HG02571 (cell line): ENCODE results near the gene MN1.

Experiments
- ATAC-seq: cut with Tn5 transposase; IDR thresholded peaks from one replicate; pipeline ENCODE4 v1.9.1; 2021; ENCODE audit warnings: mild to moderate bottlenecking, moderate library complexity; ENCODE audit not compliant: unreplicated experiment

Gene MN1

DNA sequence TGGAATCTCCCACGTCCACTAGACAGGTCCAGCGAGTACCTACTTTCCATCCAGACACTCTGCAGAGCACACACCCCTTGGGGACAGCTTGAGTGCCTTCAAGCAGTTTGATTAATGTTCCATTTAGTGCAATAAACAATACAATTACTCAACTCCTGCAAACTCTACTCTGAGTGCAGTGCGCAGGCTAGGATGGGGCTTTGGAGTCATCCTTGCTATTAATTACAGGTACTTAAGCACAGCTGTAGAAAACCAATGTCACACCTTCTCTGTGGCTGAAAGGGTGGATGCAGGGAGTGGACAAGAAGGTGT is 82.6 kb downstream of the MN1 start:
- ATAC-seq, result no peak

DNA sequence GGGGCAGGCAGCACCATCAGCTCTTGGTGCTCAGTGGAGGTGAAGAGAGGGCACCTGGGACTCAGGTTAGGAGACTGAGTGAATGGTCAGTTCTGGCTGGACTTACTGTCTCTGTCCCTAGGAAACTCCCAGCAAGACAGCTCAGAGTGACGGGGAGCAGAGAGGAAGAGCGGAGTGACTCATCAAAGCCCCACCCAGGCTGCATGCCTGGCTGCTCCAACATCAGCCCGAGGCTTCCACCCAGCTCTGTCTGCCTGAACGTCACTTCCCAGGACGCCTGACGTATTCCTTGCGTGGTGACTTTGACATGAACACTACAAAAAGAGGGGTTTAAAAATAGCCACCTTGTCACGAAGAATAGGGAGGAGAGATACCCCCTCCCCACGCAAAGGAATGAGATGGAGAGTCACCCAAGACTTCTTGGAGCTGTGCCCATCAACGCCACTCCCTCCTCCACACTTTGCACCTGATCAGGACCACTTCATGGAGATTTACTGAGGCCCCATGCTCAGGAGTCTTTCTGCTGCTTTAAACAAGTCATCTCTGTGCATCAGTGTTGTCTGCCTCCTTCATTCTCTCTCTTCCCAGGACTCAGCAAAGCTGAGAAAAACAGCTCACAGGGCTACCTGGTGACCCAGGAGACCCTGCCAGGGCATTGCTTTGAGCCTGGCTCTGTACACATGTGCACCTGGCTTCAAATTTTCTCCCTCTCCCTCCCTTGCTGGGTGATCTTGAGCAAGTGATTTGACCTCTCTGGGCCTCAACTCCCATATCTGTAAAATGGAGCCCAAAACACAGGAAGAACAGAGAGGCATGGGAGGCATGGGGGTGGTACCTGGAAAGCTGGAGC is 83.1 kb downstream of the MN1 start:
- no peak for ATAC-seq

DNA sequence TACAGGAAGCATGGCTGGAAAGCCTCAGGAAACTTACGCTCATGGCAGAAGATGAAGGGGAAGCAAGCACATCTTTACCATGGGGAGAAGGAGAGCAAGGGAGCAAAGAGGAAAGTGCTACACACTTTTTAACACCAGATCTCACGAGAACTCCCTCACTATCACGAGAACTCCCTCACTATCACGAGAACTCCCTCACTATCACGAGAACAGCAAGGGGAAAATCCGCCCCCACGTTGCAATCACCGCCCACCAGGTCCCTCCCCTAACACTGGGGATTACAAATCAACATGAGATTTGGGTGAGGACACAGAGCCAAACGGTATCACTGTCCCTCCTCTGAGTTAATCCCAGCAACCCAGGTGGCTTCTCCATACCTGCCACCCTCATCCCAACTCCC is 84.5 kb downstream of the MN1 start:
- ATAC-seq, result no peak

DNA sequence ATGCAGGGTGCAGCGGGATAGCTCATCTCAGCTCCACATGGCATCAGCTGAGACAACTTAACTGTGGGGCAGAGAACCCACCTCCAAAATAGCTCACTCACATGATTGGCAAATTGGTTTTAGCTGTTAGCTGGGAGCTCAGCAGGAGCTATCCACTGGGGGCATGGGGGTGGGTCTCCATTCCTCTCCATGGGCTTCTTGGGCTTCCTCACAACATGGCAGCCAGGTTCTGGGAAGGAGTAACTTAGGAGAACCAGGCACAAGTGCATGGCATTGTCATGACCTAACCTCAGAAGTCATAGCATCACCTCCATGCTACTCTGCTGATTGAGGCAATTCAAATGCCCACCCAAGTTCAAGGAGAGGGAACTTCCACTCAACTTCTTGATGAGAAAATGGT is 85.5 kb downstream of the MN1 start:
- ATAC-seq, result no peak

DNA sequence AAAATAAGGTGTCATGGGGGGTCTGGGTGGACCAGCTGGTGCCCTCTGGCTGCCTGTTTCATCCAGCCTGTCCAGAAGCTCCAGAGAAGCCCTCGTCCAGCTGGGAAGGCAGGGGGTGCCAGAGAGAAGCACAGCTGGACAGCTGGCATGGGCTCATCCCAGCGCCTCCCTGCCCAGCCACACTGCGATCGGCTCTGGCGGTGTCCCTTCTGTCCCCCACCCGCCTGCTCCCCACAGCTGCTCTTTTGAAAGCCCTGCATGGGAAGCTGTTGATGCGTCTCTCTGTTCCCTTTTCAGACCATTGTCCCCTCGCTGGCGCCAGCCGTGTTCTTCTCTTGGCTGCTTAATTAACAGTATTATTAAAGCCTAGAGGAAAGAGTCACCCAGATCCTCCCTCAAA is 86.5 kb downstream of the MN1 start:
- ATAC-seq, result no peak

DNA sequence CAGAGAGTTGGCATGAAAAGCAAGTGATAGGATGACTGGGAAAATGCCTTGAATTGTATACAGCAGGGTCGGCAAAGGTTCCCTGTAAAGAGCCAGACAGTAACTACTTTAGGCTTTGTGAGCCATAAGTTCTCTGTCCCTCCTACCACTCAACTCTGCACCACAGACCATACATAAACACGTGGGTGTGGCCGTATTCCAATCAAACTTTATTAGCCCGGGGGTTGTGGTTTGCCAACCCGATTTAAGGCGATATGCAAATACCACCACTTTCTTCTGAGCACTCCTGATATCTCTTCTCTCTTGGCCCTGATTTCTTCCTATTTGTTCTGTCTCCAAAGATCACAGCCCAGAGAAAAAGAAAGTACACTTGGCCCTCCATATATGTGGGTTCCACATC is 87.5 kb downstream of the MN1 start:
- ATAC-seq, result no peak

DNA sequence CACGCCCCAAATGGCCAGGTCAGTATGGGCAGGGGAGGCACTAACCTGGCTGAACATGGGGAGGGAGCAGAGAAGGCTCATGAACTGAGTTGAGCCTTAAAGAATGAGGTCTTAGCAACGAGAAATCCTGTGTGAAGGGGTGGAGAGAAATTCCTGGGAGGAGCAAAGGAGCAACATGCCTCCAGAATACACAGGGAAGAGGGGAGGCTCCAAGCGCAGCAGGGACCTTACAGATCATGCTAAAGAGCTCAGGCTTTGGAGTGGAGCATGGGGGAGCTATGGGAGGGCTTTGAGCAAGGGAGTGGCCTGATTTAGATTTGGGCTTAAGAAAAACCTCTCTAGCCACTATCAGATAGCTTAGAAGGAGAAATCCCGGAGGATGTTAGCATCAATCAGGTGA is 88.1 kb downstream of the MN1 start:
- no peak for ATAC-seq

DNA sequence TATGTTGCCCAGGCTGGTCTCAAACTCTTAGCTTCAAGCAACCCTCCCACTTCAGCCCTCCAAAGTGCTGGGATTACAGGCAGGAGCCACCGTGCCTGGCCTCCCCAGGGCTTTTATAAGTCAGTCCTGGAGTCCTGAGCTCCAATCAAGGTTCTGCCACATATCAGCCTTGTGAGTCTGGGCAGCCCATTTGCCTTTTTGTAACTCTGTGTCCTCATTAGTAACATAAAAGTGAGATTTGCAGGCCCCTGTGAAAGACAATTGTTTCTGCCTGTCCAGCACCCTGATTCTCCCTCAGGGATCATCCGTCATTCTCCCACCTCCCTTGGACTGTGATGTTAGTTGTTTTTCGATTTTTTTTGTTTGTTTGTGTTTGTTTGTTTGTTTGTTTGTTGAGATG is 89.8 kb downstream of the MN1 start:
- ATAC-seq, result no peak

DNA sequence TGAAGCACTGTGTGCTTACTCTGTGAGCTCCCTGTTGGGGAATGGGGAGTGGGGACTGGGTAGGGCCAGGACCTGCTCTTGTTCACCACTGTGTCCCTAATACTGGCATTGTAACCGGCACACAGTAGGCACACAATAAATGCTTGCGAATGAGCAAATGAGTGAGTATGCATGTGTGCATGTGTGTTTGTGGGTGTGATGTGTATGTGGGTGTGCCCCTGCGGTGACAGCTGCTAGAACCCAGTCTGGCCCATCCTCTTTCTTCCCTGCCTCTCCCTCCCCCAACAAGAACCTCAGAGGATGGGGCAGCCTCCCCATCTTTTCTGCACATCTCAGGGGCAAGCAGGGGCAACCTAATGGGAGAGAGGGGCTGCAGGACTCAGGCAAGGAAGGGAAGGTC is 90.5 kb downstream of the MN1 start:
- no peak for ATAC-seq

DNA sequence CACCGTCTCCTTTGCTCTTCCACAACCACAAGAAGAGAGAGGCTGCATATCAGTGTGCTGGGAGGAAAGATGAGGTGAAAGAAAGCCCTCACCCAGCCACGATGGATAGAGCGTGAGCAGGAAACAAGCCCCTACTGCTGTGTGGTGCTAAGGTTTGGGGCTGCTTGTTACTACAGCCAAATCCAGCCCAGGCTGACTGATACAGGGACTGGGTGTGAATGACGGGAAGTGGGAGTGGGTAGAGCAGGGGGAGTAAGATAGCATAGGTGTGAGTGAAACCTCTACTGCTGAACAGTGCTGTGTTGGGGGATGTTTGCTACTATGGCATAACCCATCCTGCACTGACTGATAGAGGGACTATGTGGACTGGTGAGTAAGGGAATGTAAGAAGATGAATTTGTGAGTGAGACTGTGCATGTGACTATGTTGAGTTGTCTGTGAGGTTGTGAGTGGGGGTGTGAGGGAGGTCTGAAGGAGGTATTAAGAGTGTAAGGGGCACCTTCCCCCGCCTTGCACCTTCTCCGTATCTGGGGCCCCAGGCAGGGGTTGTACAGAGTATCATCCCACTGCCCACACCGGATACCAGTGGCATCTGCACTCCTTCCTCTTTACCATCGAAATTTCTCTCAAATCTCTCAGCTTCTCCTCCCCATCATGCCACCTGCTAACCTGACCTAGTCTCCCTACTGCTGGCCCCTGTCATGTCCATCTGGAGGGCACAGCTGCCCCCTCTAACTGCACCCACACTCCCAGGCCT is 91.5 kb downstream of the MN1 start:
- no peak for ATAC-seq

DNA sequence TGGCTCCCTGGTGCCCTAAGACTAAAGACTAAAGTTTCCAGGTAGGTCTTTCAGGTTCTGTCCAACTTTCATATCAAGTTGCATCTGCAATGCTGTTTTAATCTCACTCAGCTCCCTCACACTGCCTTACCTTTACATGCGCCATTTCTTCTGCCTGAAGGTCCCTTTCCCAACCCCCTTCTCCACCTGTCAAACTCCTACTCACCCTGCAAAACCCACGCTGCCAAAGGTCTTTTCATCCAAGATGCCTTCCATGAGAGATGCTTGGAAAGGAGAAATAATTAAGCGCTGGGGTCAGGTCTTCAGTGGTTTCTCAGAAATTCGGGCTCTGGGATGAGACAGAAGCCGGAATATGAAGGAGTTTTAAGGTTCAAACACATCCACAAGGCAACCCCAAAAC is 95.1 kb downstream of the MN1 start:
- ATAC-seq, result no peak

DNA sequence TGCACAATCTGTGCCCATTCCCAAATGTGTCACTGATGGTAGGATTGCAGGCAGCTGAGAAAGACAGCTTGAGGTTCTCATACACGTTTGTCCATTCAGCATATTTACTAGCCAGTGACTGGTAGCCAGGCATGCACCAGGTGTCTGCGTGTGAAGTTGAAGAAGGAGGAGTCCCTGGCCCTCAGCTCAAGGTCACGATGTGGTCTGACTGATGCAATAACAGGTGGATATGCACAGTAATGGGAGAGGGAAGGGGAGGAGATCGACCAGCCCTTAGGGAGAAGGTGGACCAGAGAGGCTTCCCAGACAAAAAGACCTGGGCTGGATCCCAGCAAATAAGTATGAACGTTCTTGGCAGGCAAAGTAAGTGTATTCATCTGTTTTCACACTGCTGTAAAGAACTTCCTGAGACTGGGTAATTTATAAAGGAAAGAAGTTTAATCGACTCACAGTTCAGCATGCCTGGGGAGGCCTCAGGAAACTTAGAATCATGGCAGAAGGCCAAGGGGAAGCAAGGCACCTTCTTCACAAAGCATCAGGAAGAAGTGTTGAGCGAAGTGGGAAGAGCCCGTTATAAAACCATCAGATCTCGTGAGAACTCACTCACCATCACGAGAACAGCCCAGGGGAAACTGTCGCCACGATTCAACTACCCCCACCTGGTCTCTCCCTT is 96.0 kb downstream of the MN1 start:
- no peak for ATAC-seq

DNA sequence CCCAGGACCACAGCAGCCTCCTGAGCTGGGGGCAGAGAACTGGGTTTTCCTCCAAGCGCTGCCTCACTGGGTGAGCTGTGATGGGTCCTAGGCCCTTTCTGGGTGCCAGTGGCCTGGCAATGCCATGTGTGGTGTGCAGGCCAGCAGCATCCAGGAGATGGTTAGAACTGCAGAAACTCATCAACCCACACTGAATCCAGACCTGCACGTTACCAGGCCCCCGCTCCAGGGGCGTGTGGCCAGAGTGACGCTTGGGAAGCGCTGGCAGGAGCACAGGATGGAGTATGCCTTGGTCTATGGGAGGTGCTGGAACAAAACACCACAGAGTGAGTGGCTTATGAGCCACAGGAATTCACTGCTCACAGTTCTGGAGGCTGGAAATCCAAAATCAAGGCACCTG is 97.0 kb downstream of the MN1 start:
- ATAC-seq, result no peak

DNA sequence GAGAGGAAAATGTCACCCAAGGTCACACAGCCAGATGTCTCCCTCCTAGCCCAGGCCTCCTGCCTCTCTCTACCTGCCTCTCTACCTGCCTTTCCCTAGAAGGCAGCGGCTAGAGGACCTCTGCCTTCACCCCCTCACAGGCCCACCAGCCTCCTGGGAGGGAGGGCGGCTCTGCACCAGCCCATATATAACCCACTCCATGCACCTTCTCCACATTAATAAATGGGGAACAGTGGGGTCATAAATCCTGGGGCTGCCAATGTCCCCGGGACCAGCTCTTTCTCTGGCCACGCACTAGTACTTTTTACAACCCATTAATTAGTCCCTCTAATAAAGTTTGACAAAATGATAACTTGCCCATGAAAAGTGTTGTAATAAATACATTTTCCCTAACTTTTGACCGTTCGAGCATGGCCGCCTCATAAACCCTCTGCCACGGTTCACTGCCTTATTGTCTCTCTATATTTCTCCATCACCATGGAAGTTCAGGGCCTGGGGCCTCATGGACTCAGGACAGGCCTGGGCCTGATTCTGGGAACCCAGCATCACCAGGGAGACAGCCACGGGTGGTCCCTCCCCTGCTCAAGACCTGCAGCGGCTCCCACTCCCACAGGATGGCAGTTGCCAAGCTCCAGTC is 102.1 kb downstream of the MN1 start:
- no peak for ATAC-seq

DNA sequence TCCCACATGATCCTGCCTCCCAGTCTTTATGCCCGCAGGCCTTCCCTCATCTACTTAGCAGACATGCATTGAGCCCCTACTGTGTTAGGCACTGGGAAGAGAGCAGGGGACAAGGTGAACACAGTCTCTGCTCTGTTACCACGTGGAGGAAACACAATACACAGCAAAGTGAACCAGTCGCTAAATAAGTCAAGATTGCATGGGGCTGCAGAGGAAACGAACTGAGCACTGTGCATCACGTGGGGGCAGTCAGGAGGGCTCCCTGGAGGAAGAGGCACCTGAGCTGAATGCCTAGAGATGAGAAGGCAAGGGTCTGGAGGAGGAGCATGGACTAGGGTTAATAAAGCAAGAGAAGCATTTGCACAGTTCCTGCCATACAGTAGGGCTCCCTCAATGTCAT is 102.7 kb downstream of the MN1 start:
- no peak for ATAC-seq
